ENCODE results near the gene EFNA2. TPM values are rescaled to one million over a fixed set of nuclear protein-coding genes. Genes with fewer than 3 reads are reported as not detected.

The EFNA2 gene
- polyA plus RNA-seq, 1 donor from 2014 or later: 10.3 TPM

GRCh38 chr19:1324249-1324805 is 38.7 kb downstream of the EFNA2 start:
- Histone ChIP-seq H3K4me3 (ENCODE audit: low read length) (no peak overlapping the region), H4K20me1 (ENCODE audit: insufficient read depth) (no peaks in the 10 kb centered on the region), H3K79me2 (replicated peaks; ENCODE audit: insufficient read depth, low read length) (no peaks in the 10 kb centered on the region), H3K27ac (ENCODE audit: low read length) (no peak overlapping the region), H2AFZ (ENCODE audit: low read depth, low read length) (no peak overlapping the region), H3K9me2 (ENCODE audit: insufficient read depth, low read length) (no peaks in the 10 kb centered on the region), H3K9ac (ENCODE audit: low read length) (no peak overlapping the region), H3K4me2 (ENCODE audit: low read length) (no peak overlapping the region), H3K36me3 (ENCODE audit: insufficient read depth, low read length) (no peaks in the 10 kb centered on the region), H3F3A (ENCODE audit: insufficient read depth, low read length, poor library complexity, severe bottlenecking) (no peaks in the 10 kb centered on the region), H3K9me3 (ENCODE audit: low read length) (no peaks in the 10 kb centered on the region), H3K27me3 (ENCODE audit: insufficient read depth, low read depth, low read length) (no peaks in the 10 kb centered on the region)
- no peak for TF ChIP-seq CTCF (IDR thresholded peaks at IDR 0.05; ENCODE audit: poor library complexity, severe bottlenecking)
- TF ChIP-seq EP300 (conservative IDR thresholded peaks at IDR 0.05; ENCODE audit: poor library complexity, severe bottlenecking): no peak
- TF ChIP-seq REST (IDR thresholded peaks at IDR 0.05; ENCODE audit: borderline replicate concordance): no peak
- no peak for TF ChIP-seq RAD21 (conservative IDR thresholded peaks at IDR 0.05)
- TF ChIP-seq MXI1 (conservative IDR thresholded peaks at IDR 0.05; ENCODE audit: poor library complexity, severe bottlenecking): no peak
- no peak for TF ChIP-seq EZH2 (IDR thresholded peaks at IDR 0.05; ENCODE audit: borderline replicate concordance, insufficient read depth, low read length, poor library complexity, severe bottlenecking)
- no peak for TF ChIP-seq SMC3 (conservative IDR thresholded peaks at IDR 0.05; ENCODE audit: poor library complexity)

GRCh38 chr19:1324806-1325567 is 39.3 kb downstream of the EFNA2 start:
- no peaks in the 10 kb centered on the region for H3K9me2 ChIP-seq (ENCODE audit: insufficient read depth, low read length)
- no peak overlapping the region for H3K4me3 ChIP-seq (ENCODE audit: low read length)
- no peaks in the 10 kb centered on the region for H3F3A ChIP-seq (ENCODE audit: insufficient read depth, low read length, poor library complexity, severe bottlenecking)
- no peaks in the 10 kb centered on the region for H3K79me2 ChIP-seq (replicated peaks; ENCODE audit: insufficient read depth, low read length)
- no peaks in the 10 kb centered on the region for H3K36me3 ChIP-seq (ENCODE audit: insufficient read depth, low read length)
- no peaks in the 10 kb centered on the region for H4K20me1 ChIP-seq (ENCODE audit: insufficient read depth)
- TF ChIP-seq CTCF (IDR thresholded peaks at IDR 0.05; ENCODE audit: poor library complexity, severe bottlenecking) (no peak), MXI1 (conservative IDR thresholded peaks at IDR 0.05; ENCODE audit: poor library complexity, severe bottlenecking) (no peak), EP300 (conservative IDR thresholded peaks at IDR 0.05; ENCODE audit: poor library complexity, severe bottlenecking) (no peak), TAF1 (IDR thresholded peaks at IDR 0.05; ENCODE audit: low read depth) (no peak), REST (IDR thresholded peaks at IDR 0.05; ENCODE audit: borderline replicate concordance) (no peak), SMC3 (conservative IDR thresholded peaks at IDR 0.05; ENCODE audit: poor library complexity) (no peak), EZH2 (IDR thresholded peaks at IDR 0.05; ENCODE audit: borderline replicate concordance, insufficient read depth, low read length, poor library complexity, severe bottlenecking) (no peak), RAD21 (conservative IDR thresholded peaks at IDR 0.05) (no peak), POLR2AphosphoS5 (IDR thresholded peaks at IDR 0.05) (no peak)
- no peak overlapping the region for H3K9ac ChIP-seq (ENCODE audit: low read length)
- H3K27me3 ChIP-seq (ENCODE audit: insufficient read depth, low read depth, low read length): no peaks in the 10 kb centered on the region
- H3K4me2 ChIP-seq (ENCODE audit: low read length): no peak overlapping the region
- H2AFZ ChIP-seq (ENCODE audit: low read depth, low read length): no peak overlapping the region
- no peaks in the 10 kb centered on the region for H3K9me3 ChIP-seq (ENCODE audit: low read length)
- no peak overlapping the region for H3K27ac ChIP-seq (ENCODE audit: low read length)
